Naive thymus-derived CD4-positive, alpha-beta T cell (primary cell): ENCODE measurements around the gene CCDC69. TPM values are rescaled to one million over a fixed set of nuclear protein-coding genes. Genes with fewer than 3 reads are reported as not detected.
"Not testable (repeated sequence)": the region's sequence is repeated elsewhere in the genome, so short reads cannot be mapped to it uniquely, and the experiment has no call there.

Experiments
- ATAC-seq: fragments of 150-1000 bp; cut with Tn5 transposase; 2 replicates; pipeline ENCODE4 v1.10.0; 2021; ENCODE audit warnings: mild to moderate bottlenecking, moderate library complexity
- CTCF ChIA-PET: fragments of 350-600 bp; sonication (Branson Sonifier 250); formaldehyde crosslinking; loops from one replicate; lab custom pipeline; 2021; ENCODE audit warnings: antibody characterized with exemption; lab: Charles Lee
- POLR2A ChIA-PET: fragments of 350-600 bp; sonication (Branson Sonifier 250); formaldehyde crosslinking; loops from one replicate; lab custom pipeline; 2021; ENCODE audit warnings: antibody characterized with exemption, inconsistent platforms; lab: Charles Lee
- DNase-seq, 9 donors: peaks; one replicate each; pipeline versions ENCODE4 v3.0.0 to v3.0.0-alpha.2; 2020 to 2022; ENCODE audit warnings: mixed read lengths in 1 of 9
- H3K27ac ChIP-seq: one replicate; pipeline ENCODE4 v1.7.0; 2013; ENCODE audit warnings: mild to moderate bottlenecking, low read depth, low read length, moderate library complexity
- H3K27me3 ChIP-seq, 2 donors: one replicate each; pipeline ENCODE4 v1.7.0; 2013; ENCODE audit warnings: low read length in 2 of 2, mild to moderate bottlenecking in 2 of 2, moderate library complexity in 2 of 2; ENCODE audit not compliant: control insufficient read depth in 2 of 2, insufficient read depth in 2 of 2
- H3K36me3 ChIP-seq, 3 experiments: 1 replicate in 2 of 3; 2 replicates in 1 of 3; pipeline ENCODE4 v1.7.0; 2013; ENCODE audit warnings: low read length in 3 of 3, mild to moderate bottlenecking in 3 of 3, moderate library complexity in 1 of 3; ENCODE audit not compliant: insufficient read depth in 3 of 3, control insufficient read depth in 2 of 3
- H3K4me1 ChIP-seq, 2 donors: one replicate each; pipeline ENCODE4 v1.7.0; 2013; ENCODE audit warnings: low read length in 2 of 2, mild to moderate bottlenecking in 2 of 2, moderate library complexity in 1 of 2; ENCODE audit not compliant: control insufficient read depth in 2 of 2, insufficient read depth in 2 of 2
- H3K4me3 ChIP-seq: 2 replicates; pipeline ENCODE4 v1.7.0; 2013; ENCODE audit warnings: mild to moderate bottlenecking, low read length
- H3K9me3 ChIP-seq, 3 experiments: 1 replicate in 2 of 3; 2 replicates in 1 of 3; pipeline ENCODE4 v1.7.0; 2013; ENCODE audit warnings: low read length in 3 of 3; ENCODE audit not compliant: control insufficient read depth in 2 of 3
- H3K27ac Mint-ChIP-seq, 9 donors: one replicate each; pipeline ENCODE4 v1.8.0; 2020 to 2022; ENCODE audit warnings: mixed read lengths in 9 of 9, mild to moderate bottlenecking in 8 of 9, moderate library complexity in 5 of 9, inconsistent platforms in 2 of 9
- H3K27me3 Mint-ChIP-seq, 5 donors: one replicate each; pipeline ENCODE4 v1.8.0; 2021 to 2022; ENCODE audit warnings: mixed read lengths in 5 of 5, mild to moderate bottlenecking in 1 of 5
- H3K36me3 Mint-ChIP-seq, 5 donors: one replicate each; pipeline ENCODE4 v1.8.0; 2020 to 2022; ENCODE audit warnings: mixed read lengths in 5 of 5, mild to moderate bottlenecking in 3 of 5, inconsistent platforms in 1 of 5
- H3K4me1 Mint-ChIP-seq, 7 donors: one replicate each; pipeline ENCODE4 v1.8.0; 2020 to 2022; ENCODE audit warnings: mixed read lengths in 7 of 7, mild to moderate bottlenecking in 3 of 7, inconsistent platforms in 1 of 7
- H3K4me3 Mint-ChIP-seq, 10 donors: one replicate each; pipeline ENCODE4 v1.8.0; 2020 to 2022; ENCODE audit warnings: mild to moderate bottlenecking in 10 of 10, mixed read lengths in 10 of 10, moderate library complexity in 6 of 10, inconsistent platforms in 2 of 10
- H3K9me3 Mint-ChIP-seq, 11 donors: one replicate each; pipeline ENCODE4 v1.8.0; 2020 to 2022; ENCODE audit warnings: mixed read lengths in 11 of 11, mild to moderate bottlenecking in 4 of 11, inconsistent platforms in 1 of 11, moderate library complexity in 1 of 11
- intact Hi-C, 2 donors: fragments of 100-400 bp; cut with micrococcal nuclease; formaldehyde crosslinking; loops; one replicate each; pipeline ENCODE4 v1.15.1; 2023
- polyA plus RNA-seq, 2 donors: library from polyadenylated mRNA; unstranded; fragments of 300-500 nt; fragmentation: Illumina TruSeq; gene quantifications; one replicate each; pipeline ENCODE4 v1.2.3, GENCODE V29; 2021
- total RNA-seq, 6 experiments: library from RNA in 5 of 6; stranded (reverse) in 5 of 6; gene quantifications; 1 replicate in 5 of 6; 2 replicates in 1 of 6; pipeline ENCODE4 v1.2.3 and lab custom pipeline; 2021 to 2026

Gene CCDC69
- total and polyA plus RNA-seq, 7 experiments from 2014 or later, result 63.6 to 112 (median 94.1) TPM

DNA sequence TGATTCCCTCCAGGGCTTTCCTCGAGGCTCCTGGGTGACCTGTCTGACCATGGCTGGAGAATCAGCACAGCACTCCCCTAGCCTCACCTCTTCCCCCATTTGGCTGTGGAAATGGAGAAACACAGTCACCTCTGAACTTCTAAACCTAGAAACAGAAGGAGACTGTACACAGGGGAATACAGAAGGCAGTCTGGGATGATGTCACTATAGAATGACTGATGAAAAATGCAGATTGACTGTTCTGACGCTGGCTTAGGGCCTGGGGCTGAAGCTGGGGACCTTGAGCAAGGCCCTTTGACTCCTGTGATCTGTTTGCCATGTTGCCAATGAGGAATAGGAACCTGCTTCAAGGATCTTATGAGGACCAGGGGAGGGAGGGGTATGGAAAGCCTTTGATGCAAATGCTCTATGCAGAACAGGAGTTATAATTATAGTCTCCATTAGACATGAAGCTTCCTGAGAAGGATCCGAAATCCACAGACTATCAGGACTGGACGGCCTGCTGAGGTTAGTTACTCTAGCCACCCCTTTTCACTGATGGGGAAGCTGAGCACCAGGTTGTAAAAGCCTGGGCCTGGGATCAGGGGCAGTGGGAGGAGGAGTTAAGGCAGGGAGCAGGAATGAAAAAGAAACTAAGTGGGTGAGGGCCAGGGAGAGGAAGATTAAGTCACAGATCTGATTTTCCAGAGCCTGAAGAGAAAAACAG is 41.9 kb downstream of the CCDC69 start:
- Mint-ChIP-seq H3K4me3 (no peak overlapping the region), H3K36me3 (peaks cover 15 to 68% (median 28%) of the 10 kb centered on the region in 5 donors), H3K4me1 (peaks cover 8 to 26% (median 16%) of the 10 kb centered on the region in 7 donors), H3K27ac (peak overlapping the region in 8 of 9 donors; percentile 18 to 89 (median 46)), H3K27me3 (no peaks in the 10 kb centered on the region), H3K9me3 (peaks cover 0 to 4% (median 0%) of the 10 kb centered on the region in 11 donors)
- peaks cover 21 to 87% (median 25%) of the 10 kb centered on the region in 3 experiments for H3K36me3 ChIP-seq
- intact Hi-C loops, result no loop called here
- H3K27me3 ChIP-seq, result no peaks in the 10 kb centered on the region
- no peak overlapping the region for H3K4me3 ChIP-seq
- H3K4me1 ChIP-seq, result no peaks in the 10 kb centered on the region
- no peaks in the 10 kb centered on the region for H3K9me3 ChIP-seq
- no peak for DNase-seq
- POLR2A ChIA-PET, result interaction anchor here (1.0 to 1.5 kb wide), 2 partner anchors 32 to 100 kb away, joined by 3 to 8 read pairs; no protein-coding TSS in a partner anchor
- CTCF ChIA-PET, result interaction anchor here (1.4 kb wide), 1 partner anchor 56 kb away, joined by 3 read pairs; no protein-coding TSS in a partner anchor
- no peak for ATAC-seq
- no peak overlapping the region for H3K27ac ChIP-seq

DNA sequence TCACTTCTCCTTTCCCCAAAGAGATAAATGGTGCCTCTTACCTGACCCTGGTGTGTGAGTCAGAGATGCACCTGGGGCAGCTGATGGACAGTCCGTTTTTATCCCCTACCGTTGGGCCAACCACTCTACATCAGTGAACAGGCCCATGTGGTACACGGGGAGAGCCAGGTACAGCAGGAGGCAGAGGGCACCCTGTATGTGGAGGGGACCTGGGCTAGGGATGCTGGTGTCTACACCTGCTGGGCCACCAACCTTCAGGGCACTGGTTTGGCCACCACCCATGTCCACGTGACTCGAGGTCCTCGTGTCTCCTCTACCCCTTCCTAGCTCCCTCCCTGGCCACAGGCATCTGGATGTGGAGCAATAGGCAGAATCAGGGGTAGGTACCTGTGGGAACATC is 43.6 kb downstream of the CCDC69 start:
- peaks cover 15 to 72% (median 16%) of the 10 kb centered on the region in 3 experiments for H3K36me3 ChIP-seq
- CTCF ChIA-PET, result no interaction called here
- peaks cover 0 to 4% (median 0%) of the 10 kb centered on the region in 11 donors for H3K9me3 Mint-ChIP-seq

DNA sequence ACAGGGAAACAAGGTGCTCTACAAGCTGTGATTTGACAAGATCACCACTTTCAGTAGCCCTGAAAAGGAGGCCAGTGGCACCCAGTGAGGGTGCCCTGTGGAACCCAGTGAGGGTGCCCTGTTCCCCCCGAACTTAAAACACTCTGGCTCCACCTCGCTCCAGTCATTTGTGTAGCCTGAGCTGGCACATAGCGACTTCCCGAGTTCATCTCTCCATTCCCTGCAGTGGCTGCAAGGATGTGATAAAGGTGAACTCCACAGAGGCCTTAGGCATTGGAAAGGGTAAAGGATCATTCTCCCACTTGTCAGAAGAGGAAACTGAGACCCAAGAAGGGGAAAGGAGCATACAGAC is 44.4 kb downstream of the CCDC69 start:
- H3K9me3 Mint-ChIP-seq, result peaks cover 0 to 4% (median 0%) of the 10 kb centered on the region in 11 donors
- Histone ChIP-seq H3K27me3 (no peaks in the 10 kb centered on the region), H3K36me3 (peaks cover 12 to 67% (median 15%) of the 10 kb centered on the region in 3 experiments), H3K27ac (no peak overlapping the region), H3K4me1 (no peaks in the 10 kb centered on the region), H3K9me3 (no peaks in the 10 kb centered on the region), H3K4me3 (no peak overlapping the region)
- ChIA-PET CTCF (interaction anchor here (0.6 kb wide), 2 partner anchors 9 to 44 kb away, joined by 3 read pairs; no protein-coding TSS in a partner anchor), POLR2A (interaction anchor here (0.6 to 1.5 kb wide), 3 partner anchors 34 to 68 kb away, joined by 3 to 6 read pairs (median 4); no protein-coding TSS in a partner anchor)
- ATAC-seq (no peak), DNase-seq (no peak)
- peak overlapping the region in 8 of 9 donors; percentile 51 to 85 (median 66) for H3K27ac Mint-ChIP-seq
- H3K27me3 Mint-ChIP-seq, result no peaks in the 10 kb centered on the region
- H3K4me3 Mint-ChIP-seq, result no peak overlapping the region
- peaks cover 5 to 25% (median 11%) of the 10 kb centered on the region in 7 donors for H3K4me1 Mint-ChIP-seq
- intact Hi-C loops, result loop anchor here in 1 of 2 donors (5.0 kb wide), 1 partner anchor 33 kb away; no protein-coding TSS in a partner anchor
- H3K36me3 Mint-ChIP-seq, result peaks cover 11 to 52% (median 18%) of the 10 kb centered on the region in 5 donors

More for the DNA sequence above, 43.6 kb downstream of the CCDC69 start:
- H3K27me3 Mint-ChIP-seq, result no peaks in the 10 kb centered on the region
- peaks cover 10 to 53% (median 17%) of the 10 kb centered on the region in 5 donors for H3K36me3 Mint-ChIP-seq
- Histone ChIP-seq H3K27ac (no peak overlapping the region), H3K27me3 (no peaks in the 10 kb centered on the region), H3K4me3 (no peak overlapping the region), H3K4me1 (no peaks in the 10 kb centered on the region), H3K9me3 (no peaks in the 10 kb centered on the region)
- ATAC-seq (no peak), DNase-seq (no peak)
- peaks cover 5 to 25% (median 11%) of the 10 kb centered on the region in 7 donors for H3K4me1 Mint-ChIP-seq
- intact Hi-C loops, result no loop called here
- peak overlapping the region in 6 of 9 donors; percentile 58 to 81 (median 70) for H3K27ac Mint-ChIP-seq
- H3K4me3 Mint-ChIP-seq, result no peak overlapping the region
- POLR2A ChIA-PET, result interaction anchor here (1.5 kb wide), 1 partner anchor 68 kb away, joined by 4 read pairs; no protein-coding TSS in a partner anchor

DNA sequence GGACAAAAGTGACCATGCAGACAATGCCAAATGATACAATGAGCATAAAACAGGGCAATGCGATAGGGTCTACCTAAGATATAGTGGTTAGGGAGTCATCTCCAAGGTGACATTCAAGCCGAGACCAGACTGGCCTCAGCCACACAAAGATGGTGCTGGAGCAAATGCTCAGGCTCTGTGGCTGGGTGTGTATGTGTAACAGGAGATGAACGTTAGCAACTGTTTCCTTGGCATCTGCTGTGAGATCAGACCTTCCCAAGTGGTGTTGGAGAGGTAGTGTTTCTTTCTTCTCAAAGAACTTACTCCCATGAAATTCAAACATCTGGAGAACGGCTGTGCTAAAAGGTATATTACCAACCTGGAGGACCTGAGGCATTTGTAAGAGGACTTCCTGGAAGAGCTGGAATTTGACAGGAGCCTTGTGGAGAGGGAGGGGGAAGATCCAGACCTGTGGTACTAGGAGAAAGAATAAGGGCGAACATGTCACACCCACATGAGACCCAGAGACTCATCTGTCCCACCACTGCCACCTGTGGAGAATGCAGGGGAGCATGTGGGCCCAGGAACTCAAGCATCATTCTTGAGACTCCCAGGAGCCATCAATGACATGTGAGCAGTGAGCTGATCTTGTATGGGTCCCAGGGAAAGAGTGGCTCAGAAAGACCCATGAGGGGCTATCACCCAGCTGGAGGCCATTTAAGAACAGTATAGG is 45.0 kb downstream of the CCDC69 start:
- POLR2A ChIA-PET, result interaction anchor here (0.6 to 1.5 kb wide), 4 partner anchors 35 to 67 kb away, joined by 3 to 6 read pairs (median 4); no protein-coding TSS in a partner anchor
- no peak overlapping the region for H3K27ac ChIP-seq
- peaks cover 9 to 62% (median 12%) of the 10 kb centered on the region in 3 experiments for H3K36me3 ChIP-seq
- no peaks in the 10 kb centered on the region for H3K4me1 ChIP-seq
- H3K4me3 ChIP-seq, result no peak overlapping the region
- DNase-seq (no peak), ATAC-seq (no peak)
- peaks cover 7 to 29% (median 12%) of the 10 kb centered on the region in 7 donors for H3K4me1 Mint-ChIP-seq
- H3K4me3 Mint-ChIP-seq, result no peak overlapping the region
- no peaks in the 10 kb centered on the region for H3K27me3 ChIP-seq
- peaks cover 11 to 53% (median 22%) of the 10 kb centered on the region in 5 donors for H3K36me3 Mint-ChIP-seq
- CTCF ChIA-PET, result interaction anchor here (0.6 kb wide), 2 partner anchors 9 to 44 kb away, joined by 3 read pairs; no protein-coding TSS in a partner anchor
- H3K27ac Mint-ChIP-seq, result peak overlapping the region in 8 of 9 donors; percentile 27 to 85 (median 50)
- no peaks in the 10 kb centered on the region for H3K27me3 Mint-ChIP-seq
- intact Hi-C loops, result loop anchor here in 1 of 2 donors (5.0 kb wide), 1 partner anchor 33 kb away; no protein-coding TSS in a partner anchor
- peaks cover 0 to 4% (median 0%) of the 10 kb centered on the region in 11 donors for H3K9me3 Mint-ChIP-seq
- no peaks in the 10 kb centered on the region for H3K9me3 ChIP-seq

DNA sequence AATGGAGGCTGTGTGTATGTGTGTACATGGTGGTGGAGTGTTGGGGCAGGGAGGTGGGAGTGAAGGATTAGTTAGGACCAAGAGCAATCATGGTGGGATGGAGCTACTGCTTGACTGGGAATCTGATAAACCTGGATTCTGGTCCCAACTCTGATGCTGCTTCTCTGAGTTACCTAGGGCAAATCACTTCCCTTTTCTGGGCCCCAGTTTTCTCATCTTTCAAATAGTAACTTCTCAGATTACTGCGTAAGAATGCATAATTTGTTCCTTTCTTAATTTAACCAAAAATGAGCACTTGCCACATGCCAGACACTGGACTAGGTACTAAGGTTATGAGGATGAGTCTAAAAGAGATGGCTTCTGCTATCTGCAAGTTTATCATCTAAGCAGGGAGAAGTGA is 45.5 kb downstream of the CCDC69 start:
- ChIA-PET CTCF (no interaction called here), POLR2A (interaction anchor here (0.6 kb wide), 1 partner anchor 60 kb away, joined by 3 read pairs; no protein-coding TSS in a partner anchor)
- Histone ChIP-seq H3K27ac (no peak overlapping the region), H3K27me3 (no peaks in the 10 kb centered on the region), H3K36me3 (peaks cover 6 to 56% (median 8%) of the 10 kb centered on the region in 3 experiments), H3K4me3 (no peak overlapping the region), H3K9me3 (no peaks in the 10 kb centered on the region), H3K4me1 (no peaks in the 10 kb centered on the region)
- Mint-ChIP-seq H3K36me3 (peaks cover 11 to 51% (median 22%) of the 10 kb centered on the region in 5 donors), H3K4me1 (peaks cover 7 to 30% (median 12%) of the 10 kb centered on the region in 7 donors), H3K9me3 (peaks cover 0 to 4% (median 0%) of the 10 kb centered on the region in 11 donors), H3K27ac (peak overlapping the region in 7 of 9 donors; percentile 14 to 85 (median 51)), H3K4me3 (no peak overlapping the region), H3K27me3 (no peaks in the 10 kb centered on the region)
- ATAC-seq (no peak), DNase-seq (no peak)
- intact Hi-C loops, result loop anchor here in 1 of 2 donors (5.0 kb wide), 1 partner anchor 34 kb away; no protein-coding TSS in a partner anchor

DNA sequence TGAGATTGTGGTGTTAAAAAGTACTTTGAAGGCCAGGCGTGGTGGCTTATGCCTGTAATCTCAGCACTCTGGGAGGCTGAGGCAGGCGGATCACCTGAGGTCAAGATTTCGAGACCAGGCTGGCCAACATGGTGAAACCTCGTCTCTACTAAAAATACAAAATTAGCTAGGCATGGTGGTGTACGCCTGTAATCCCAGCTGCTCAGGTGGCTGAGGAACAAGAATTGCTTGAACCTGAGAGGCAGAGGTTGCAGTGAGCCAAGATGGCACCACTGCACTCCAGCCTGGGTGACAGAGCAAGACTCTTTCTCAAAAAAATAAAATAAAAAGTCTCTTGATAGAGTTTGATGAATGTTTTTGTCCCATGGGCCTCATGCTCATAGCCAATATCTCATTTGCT is 47.6 kb downstream of the CCDC69 start:
- POLR2A ChIA-PET, result interaction anchor here (1.4 kb wide), 2 partner anchors 37 to 47 kb away, joined by 4 to 5 read pairs; partner anchors contain the start of gene CCDC69
- Mint-ChIP-seq H3K27ac (peak overlapping the region in 4 of 9 donors; percentile 6 to 48 (median 25)), H3K4me1 (peaks cover 4 to 39% (median 15%) of the 10 kb centered on the region in 7 donors), H3K36me3 (peaks cover 11 to 36% (median 22%) of the 10 kb centered on the region in 5 donors)
- DNase-seq, H3K27me3 Mint-ChIP-seq, H3K9me3 ChIP-seq, H3K4me1 ChIP-seq, H3K27me3 ChIP-seq, H3K9me3 Mint-ChIP-seq, H3K4me3 ChIP-seq, H3K4me3 Mint-ChIP-seq, H3K27ac ChIP-seq, ATAC-seq: not testable (repeated sequence)
- CTCF ChIA-PET, result interaction anchor here (0.9 to 1.2 kb wide), 2 partner anchors 14 to 54 kb away, joined by 3 to 5 read pairs; no protein-coding TSS in a partner anchor
- H3K36me3 ChIP-seq, result peaks cover 0 to 35% (median 4%) of the 10 kb centered on the region in 3 experiments
- intact Hi-C loops, result loop anchor here in 1 of 2 donors (2.0 to 5.0 kb wide), 2 partner anchors 15 to 36 kb away; no protein-coding TSS in a partner anchor
